ENCODE data around the gene IGSF3. TPM values are rescaled to one million over a fixed set of nuclear protein-coding genes. Genes with fewer than 3 reads are reported as not detected.

The IGSF3 gene
- total RNA-seq, 4 donors from 2014 or later, result 0.25 to 1.2 (median 0.72) TPM

GRCh38 chr1:116679828-116680628 lies 12.5 kb upstream of the IGSF3 start:
- no peaks in the 10 kb centered on the region for H3K36me3 ChIP-seq
- DNase-seq, result no peak
- intact Hi-C loops (cut with DNase I; ENCODE audit: low total_unique reads), result no loop called here
- TF ChIP-seq POLR2A (IDR thresholded peaks at IDR 0.05), result no peak
- TF ChIP-seq CTCF (IDR thresholded peaks at IDR 0.05 in 4 of 5, conservative IDR thresholded peaks at IDR 0.05 in 1 of 5), result no peak
- in situ Hi-C loops (cut with MboI; ENCODE audit: low sequenced_read_pairs in 4 of 4), result no loop called here
- no peaks in the 10 kb centered on the region for H3K27me3 ChIP-seq
- H3K9me3 ChIP-seq, result no peaks in the 10 kb centered on the region
- H3K4me3 ChIP-seq, result no peak overlapping the region
- H3K27ac ChIP-seq, result no peak overlapping the region
- no peaks in the 10 kb centered on the region for H3K4me1 ChIP-seq
- ATAC-seq, result no peak

GRCh38 chr1:116679091-116679827 lies 11.7 kb upstream of the IGSF3 start:
- H3K9me3 ChIP-seq, result no peaks in the 10 kb centered on the region
- no peaks in the 10 kb centered on the region for H3K36me3 ChIP-seq
- no peaks in the 10 kb centered on the region for H3K4me1 ChIP-seq
- H3K4me3 ChIP-seq, result no peak overlapping the region
- H3K27me3 ChIP-seq, result no peaks in the 10 kb centered on the region
- TF ChIP-seq POLR2A (IDR thresholded peaks at IDR 0.05) (no peak), CTCF (IDR thresholded peaks at IDR 0.05 in 4 of 5, conservative IDR thresholded peaks at IDR 0.05 in 1 of 5) (no peak)
- in situ Hi-C loops (cut with MboI; ENCODE audit: low sequenced_read_pairs in 4 of 4), result no loop called here
- no peak for DNase-seq
- no peak for ATAC-seq
- no peak overlapping the region for H3K27ac ChIP-seq
- intact Hi-C loops (cut with DNase I; ENCODE audit: low total_unique reads), result no loop called here

- Histone ChIP-seq H3K9me3 (no peaks in the 10 kb centered on the region), H3K27me3 (no peaks in the 10 kb centered on the region), H3K4me1 (no peaks in the 10 kb centered on the region), H3K27ac (no peak overlapping the region), H3K4me3 (no peak overlapping the region), H3K36me3 (no peaks in the 10 kb centered on the region)
- in situ Hi-C loops (cut with MboI; ENCODE audit: low sequenced_read_pairs in 4 of 4), result no loop called here
- ATAC-seq (no peak), DNase-seq (no peak)
- TF ChIP-seq POLR2A (IDR thresholded peaks at IDR 0.05), result no peak
- TF ChIP-seq CTCF (IDR thresholded peaks at IDR 0.05 in 4 of 5, conservative IDR thresholded peaks at IDR 0.05 in 1 of 5), result no peak
- intact Hi-C loops (cut with DNase I; ENCODE audit: low total_unique reads), result no loop called here
Observed at GRCh38 chr1:116678732-116679090, 11.2 kb upstream of the IGSF3 start.

- intact Hi-C loops (cut with DNase I; ENCODE audit: low total_unique reads), result no loop called here
- TF ChIP-seq POLR2A (IDR thresholded peaks at IDR 0.05) (no peak), CTCF (IDR thresholded peaks at IDR 0.05 in 4 of 5, conservative IDR thresholded peaks at IDR 0.05 in 1 of 5) (no peak)
Observed at GRCh38 chr1:116677474-116678062, 10.0 kb upstream of the IGSF3 start.

More at GRCh38 chr1:116677474-116678062, 10.0 kb upstream of the IGSF3 start:
- Histone ChIP-seq H3K27me3 (peaks cover 0 to 4% (median 0%) of the 10 kb centered on the region in 3 donors), H3K9me3 (no peaks in the 10 kb centered on the region), H3K36me3 (no peaks in the 10 kb centered on the region), H3K27ac (no peak overlapping the region), H3K4me3 (no peak overlapping the region), H3K4me1 (no peaks in the 10 kb centered on the region)
- in situ Hi-C loops (cut with MboI; ENCODE audit: low sequenced_read_pairs in 4 of 4), result no loop called here
- ATAC-seq (no peak), DNase-seq (no peak)

All from gastrocnemius medialis (tissue), 4 donors.